Calu3 (cell line): ENCODE results near the gene IFRD1. TPM values are rescaled to one million over a fixed set of nuclear protein-coding genes. Genes with fewer than 3 reads are reported as not detected.
"Not testable (repeated sequence)": the region's sequence is repeated elsewhere in the genome, so short reads cannot be mapped to it uniquely, and the experiment has no call there.

Experiments
- BruUV-seq: library from RNA; stranded (reverse); fragments of 400-500 nt; replicated peaks from 2 replicates; lab custom pipeline; 2021; lab: Mats Ljungman, UMichigan
- CTCF ChIA-PET: fragments of 300-600 bp; sonication (Branson Sonifier 250); formaldehyde crosslinking; loops from one replicate; lab custom pipeline; 2022; ENCODE audit warnings: antibody characterized with exemption; lab: Charles Lee
- DNase-seq: peaks from one replicate; pipeline ENCODE4 v3.0.0; 2022
- H3K27ac Mint-ChIP-seq: one replicate; pipeline ENCODE4 v1.8.0; 2022; ENCODE audit warnings: mixed read lengths; ENCODE audit not compliant: unreplicated experiment
- H3K27me3 Mint-ChIP-seq: one replicate; pipeline ENCODE4 v1.8.0; 2022; ENCODE audit warnings: mixed read lengths; ENCODE audit not compliant: unreplicated experiment
- H3K36me3 Mint-ChIP-seq: one replicate; pipeline ENCODE4 v1.8.0; 2022; ENCODE audit warnings: mild to moderate bottlenecking, moderate library complexity, mixed read lengths; ENCODE audit not compliant: insufficient read depth, unreplicated experiment
- H3K4me1 Mint-ChIP-seq: one replicate; pipeline ENCODE4 v1.8.0; 2022; ENCODE audit warnings: mild to moderate bottlenecking, low read depth, mixed read lengths; ENCODE audit not compliant: unreplicated experiment
- H3K4me3 Mint-ChIP-seq: one replicate; pipeline ENCODE4 v1.8.0; 2022; ENCODE audit warnings: mild to moderate bottlenecking, low read depth, moderate library complexity, mixed read lengths; ENCODE audit not compliant: unreplicated experiment
- H3K9me3 Mint-ChIP-seq: one replicate; pipeline ENCODE4 v1.8.0; 2022; ENCODE audit warnings: low read depth, mixed read lengths; ENCODE audit not compliant: unreplicated experiment
- intact Hi-C: fragments of 100-400 bp; cut with micrococcal nuclease; formaldehyde crosslinking; loops from one replicate; pipeline ENCODE4 v1.10.0; 2022; ENCODE audit not compliant: unreplicated experiment
- total RNA-seq: library from RNA; stranded (reverse); gene quantifications from 2 replicates; pipeline ENCODE4 v1.2.3, GENCODE V29; 2022
- TF ChIP-seq, protein P1 (sequence below): fragments of 200-600 bp; IDR thresholded peaks from one replicate; pipeline ENCODE4 v1.8.0; 2022; ENCODE audit warnings: antibody characterized with exemption; ENCODE audit not compliant: unreplicated experiment

Gene IFRD1
- total RNA-seq, 1 experiment from 2014 or later, result 44.6 TPM

DNA sequence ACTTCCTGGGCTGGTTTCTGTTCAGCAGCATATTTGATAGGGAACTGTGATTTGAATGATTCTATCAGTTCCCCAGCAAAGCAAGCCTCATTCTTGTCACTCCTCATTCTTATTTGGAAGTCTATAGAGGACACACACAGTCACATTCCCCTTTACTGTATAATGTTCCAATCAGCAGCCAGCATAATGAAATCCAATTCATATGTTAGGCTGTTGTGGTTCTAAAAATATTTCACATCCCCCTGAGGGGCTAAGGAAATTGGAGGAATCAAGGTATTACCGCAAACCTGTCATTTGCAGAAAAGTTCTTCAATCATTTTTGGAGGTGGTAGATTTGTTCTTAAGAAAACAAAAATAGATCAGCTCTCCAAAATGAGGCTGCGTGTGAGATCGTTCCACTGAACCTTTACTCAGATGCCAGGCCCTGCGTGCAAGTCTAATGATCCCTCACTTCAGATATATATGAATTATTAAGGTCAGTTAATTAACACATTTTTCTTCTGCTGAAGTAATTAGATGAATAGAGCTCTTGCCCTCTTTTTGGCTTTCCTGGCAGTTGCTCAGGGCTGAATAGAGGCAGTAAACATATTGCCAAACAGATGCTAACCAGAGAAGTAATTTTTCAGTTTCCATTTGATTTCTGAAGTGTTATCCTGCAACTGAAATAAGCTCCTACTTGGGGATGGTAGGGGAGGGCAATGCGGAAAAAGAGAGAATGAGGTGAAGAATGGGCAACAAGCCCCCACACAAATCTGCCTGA is 62.4 kb downstream of the IFRD1 start:
- no peak for DNase-seq
- TF ChIP-seq, protein P1, sequence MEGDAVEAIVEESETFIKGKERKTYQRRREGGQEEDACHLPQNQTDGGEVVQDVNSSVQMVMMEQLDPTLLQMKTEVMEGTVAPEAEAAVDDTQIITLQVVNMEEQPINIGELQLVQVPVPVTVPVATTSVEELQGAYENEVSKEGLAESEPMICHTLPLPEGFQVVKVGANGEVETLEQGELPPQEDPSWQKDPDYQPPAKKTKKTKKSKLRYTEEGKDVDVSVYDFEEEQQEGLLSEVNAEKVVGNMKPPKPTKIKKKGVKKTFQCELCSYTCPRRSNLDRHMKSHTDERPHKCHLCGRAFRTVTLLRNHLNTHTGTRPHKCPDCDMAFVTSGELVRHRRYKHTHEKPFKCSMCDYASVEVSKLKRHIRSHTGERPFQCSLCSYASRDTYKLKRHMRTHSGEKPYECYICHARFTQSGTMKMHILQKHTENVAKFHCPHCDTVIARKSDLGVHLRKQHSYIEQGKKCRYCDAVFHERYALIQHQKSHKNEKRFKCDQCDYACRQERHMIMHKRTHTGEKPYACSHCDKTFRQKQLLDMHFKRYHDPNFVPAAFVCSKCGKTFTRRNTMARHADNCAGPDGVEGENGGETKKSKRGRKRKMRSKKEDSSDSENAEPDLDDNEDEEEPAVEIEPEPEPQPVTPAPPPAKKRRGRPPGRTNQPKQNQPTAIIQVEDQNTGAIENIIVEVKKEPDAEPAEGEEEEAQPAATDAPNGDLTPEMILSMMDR, result no peak
- CTCF ChIA-PET, result no interaction called here
- Mint-ChIP-seq H3K36me3 (no peaks in the 10 kb centered on the region), H3K9me3 (no peaks in the 10 kb centered on the region), H3K27ac (no peak overlapping the region), H3K27me3 (peaks cover 42% of the 10 kb centered on the region), H3K4me3 (no peak overlapping the region), H3K4me1 (no peaks in the 10 kb centered on the region)
- no TSS peak for BruUV-seq
- intact Hi-C loops, result no loop called here

DNA sequence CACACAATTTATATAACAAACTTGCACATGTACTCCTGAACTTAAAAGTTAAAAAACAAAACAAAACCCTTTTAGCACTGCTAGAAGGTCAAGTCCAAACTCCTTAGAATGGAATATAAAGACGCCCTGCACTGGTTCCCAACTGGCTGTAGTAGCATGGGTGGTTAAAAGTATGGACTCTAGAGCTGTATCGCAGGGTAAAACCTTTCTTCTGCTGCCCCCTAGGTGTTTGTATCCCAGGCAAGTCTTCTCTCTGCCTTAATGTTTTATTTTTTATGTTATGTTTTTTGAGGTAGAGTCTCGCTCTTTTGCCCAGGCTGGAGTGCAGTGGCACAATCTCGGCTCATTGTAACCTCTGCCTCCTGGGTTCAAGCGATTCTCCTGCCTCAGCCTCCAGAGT is 65.7 kb downstream of the IFRD1 start:
- no peak for DNase-seq
- no peaks in the 10 kb centered on the region for H3K36me3 Mint-ChIP-seq
- no peak overlapping the region for H3K27ac Mint-ChIP-seq
- H3K27me3 Mint-ChIP-seq, result peaks cover 36% of the 10 kb centered on the region
- no peaks in the 10 kb centered on the region for H3K4me1 Mint-ChIP-seq
- H3K4me3 Mint-ChIP-seq, result no peak overlapping the region
- intact Hi-C loops, result no loop called here
- TF ChIP-seq, protein P1, result no peak
- CTCF ChIA-PET, result no interaction called here
- BruUV-seq, result no TSS peak
- H3K9me3 Mint-ChIP-seq, result no peaks in the 10 kb centered on the region

- H3K36me3 Mint-ChIP-seq, result not testable (repeated sequence)
- peaks cover 32% of the 10 kb centered on the region for H3K27me3 Mint-ChIP-seq
Measured at GRCh38 chr7:112516418-112516817, 66.2 kb downstream of the IFRD1 start.

GRCh38 chr7:112517487-112517886 is 67.2 kb downstream of the IFRD1 start:
- TF ChIP-seq, protein P1, result no peak
- Mint-ChIP-seq H3K36me3 (no peaks in the 10 kb centered on the region), H3K4me3 (no peak overlapping the region), H3K9me3 (no peaks in the 10 kb centered on the region), H3K27ac (no peak overlapping the region), H3K27me3 (peaks cover 27% of the 10 kb centered on the region), H3K4me1 (no peaks in the 10 kb centered on the region)
- CTCF ChIA-PET, result no interaction called here
- DNase-seq, result no peak
- BruUV-seq, result no TSS peak
- intact Hi-C loops, result no loop called here

More at GRCh38 chr7:112516418-112516817, 66.2 kb downstream of the IFRD1 start:
- H3K4me3 Mint-ChIP-seq, CTCF ChIA-PET, BruUV-seq, intact Hi-C loops, H3K9me3 Mint-ChIP-seq, DNase-seq, H3K27ac Mint-ChIP-seq, H3K4me1 Mint-ChIP-seq: not testable (repeated sequence)

- Mint-ChIP-seq H3K4me3 (no peak overlapping the region), H3K4me1 (no peaks in the 10 kb centered on the region), H3K27ac (no peak overlapping the region), H3K27me3 (peaks cover 23% of the 10 kb centered on the region), H3K9me3 (no peaks in the 10 kb centered on the region), H3K36me3 (no peaks in the 10 kb centered on the region)
- no peak for DNase-seq
- TF ChIP-seq, protein P1, result no peak
- intact Hi-C loops, result no loop called here
- BruUV-seq, result no TSS peak
- CTCF ChIA-PET, result no interaction called here
Measured at GRCh38 chr7:112520787-112521186, 70.5 kb downstream of the IFRD1 start.
